IMR-90 (cell line): ENCODE results near the gene HOXA5. TPM values are rescaled to one million over a fixed set of nuclear protein-coding genes. Genes with fewer than 3 reads are reported as not detected.

Experiments
- ATAC-seq: fragments of 200-7000 bp; cut with Tn5 transposase; 2 replicates; pipeline ENCODE4 v1.9.1; 2020; ENCODE audit warnings: low read depth, mild to moderate bottlenecking, moderate library complexity
- BruUV-seq: library from RNA; stranded (reverse); fragments of 400-500 nt; replicated peaks from 2 replicates; lab custom pipeline; 2021; lab: Mats Ljungman, UMichigan
- CTCF ChIA-PET: fragments of 300-600 bp; formaldehyde crosslinking; extraction: SDS; loops from one replicate; lab custom pipeline; 2021; ENCODE audit warnings: antibody characterized with exemption; lab: Yijun Ruan, JAX
- POLR2A ChIA-PET: fragments of 300-600 bp; sonication (Branson Sonifier 250); formaldehyde crosslinking; loops from one replicate; lab custom pipeline; 2022; ENCODE audit warnings: antibody characterized with exemption; ENCODE audit not compliant: unreplicated experiment; lab: Charles Lee
- DNase-seq: peaks from one replicate; pipeline ENCODE4 v3.0.0; 2013
- H2AFZ ChIP-seq: replicated peaks from 2 replicates; pipeline ENCODE3; 2013; ENCODE audit warnings: low read length, mild to moderate bottlenecking; ENCODE audit not compliant: poor library complexity
- H2AK5ac ChIP-seq: 2 replicates; pipeline ENCODE4 v1.6.1; 2013; ENCODE audit warnings: low read depth, low read length, inconsistent platforms
- H2AK9ac ChIP-seq: replicated peaks from 2 replicates; pipeline ENCODE3; 2013; ENCODE audit warnings: mild to moderate bottlenecking, low read depth, low read length, moderate library complexity; ENCODE audit not compliant: poor library complexity
- H2BK120ac ChIP-seq: 2 replicates; pipeline ENCODE4 v1.6.1; 2013; ENCODE audit warnings: low read depth, low read length, inconsistent platforms
- H2BK15ac ChIP-seq: 3 replicates; pipeline ENCODE4 v1.6.1; 2013; ENCODE audit warnings: low read depth, low read length, inconsistent platforms
- H2BK20ac ChIP-seq: 2 replicates; pipeline ENCODE4 v1.6.1; 2013; ENCODE audit warnings: low read depth, mild to moderate bottlenecking, inconsistent platforms, low read length, moderate library complexity
- H2BK5ac ChIP-seq: 2 replicates; pipeline ENCODE4 v1.6.1; 2013; ENCODE audit warnings: mild to moderate bottlenecking, low read depth, low read length, inconsistent platforms; ENCODE audit not compliant: poor library complexity, severe bottlenecking
- H3K14ac ChIP-seq: replicated peaks from 2 replicates; pipeline ENCODE4 v1.6.1; 2013; ENCODE audit warnings: low read depth, low read length, inconsistent platforms
- H3K18ac ChIP-seq: 2 replicates; pipeline ENCODE4 v1.6.1; 2013; ENCODE audit warnings: low read depth, low read length, control low read depth
- H3K23ac ChIP-seq: 2 replicates; pipeline ENCODE4 v1.6.1; 2013; ENCODE audit warnings: low read depth, low read length, inconsistent platforms
- H3K27ac ChIP-seq: 2 replicates; pipeline ENCODE4 v1.5.1; 2013; ENCODE audit warnings: mild to moderate bottlenecking, control low read depth, low read length; ENCODE audit not compliant: insufficient read depth
- H3K27me3 ChIP-seq: 2 replicates; pipeline ENCODE4 v1.6.1; 2013; ENCODE audit warnings: low read length; ENCODE audit not compliant: control insufficient read depth, insufficient read depth
- H3K36me3 ChIP-seq: 2 replicates; pipeline ENCODE4 v1.6.1; 2013; ENCODE audit warnings: low read length, mixed read lengths; ENCODE audit not compliant: control insufficient read depth, insufficient read depth
- H3K4ac ChIP-seq: 2 replicates; pipeline ENCODE4 v1.6.1; 2013; ENCODE audit warnings: low read depth, low read length, inconsistent platforms
- H3K4me1 ChIP-seq: 2 replicates; pipeline ENCODE4 v1.6.1; 2013; ENCODE audit warnings: low read length, mixed read lengths; ENCODE audit not compliant: control insufficient read depth, insufficient read depth
- H3K4me2 ChIP-seq: 2 replicates; pipeline ENCODE4 v1.6.1; 2013; ENCODE audit warnings: low read depth, mild to moderate bottlenecking, control low read depth, low read length, moderate library complexity
- H3K4me3 ChIP-seq: 2 replicates; pipeline ENCODE4 v1.5.1; 2013; ENCODE audit warnings: low read depth, mild to moderate bottlenecking, control low read depth, low read length, moderate library complexity; ENCODE audit not compliant: insufficient read depth
- H3K56ac ChIP-seq: 2 replicates; pipeline ENCODE4 v1.6.1; 2013; ENCODE audit warnings: low read length, inconsistent platforms; ENCODE audit not compliant: insufficient read depth; ENCODE audit errors: extremely low read depth
- H3K79me1 ChIP-seq, 2 experiments: 2 replicates each; pipeline ENCODE4 v1.6.1; 2013; ENCODE audit warnings: low read length in 2 of 2, inconsistent platforms in 1 of 2, low read depth in 1 of 2
- H3K9ac ChIP-seq: 2 replicates; pipeline ENCODE4 v1.6.1; 2013; ENCODE audit warnings: low read depth, low read length, control low read depth
- H3K9me1 ChIP-seq: 2 replicates; pipeline ENCODE4 v1.6.1; 2013; ENCODE audit warnings: low read length, inconsistent platforms; ENCODE audit not compliant: insufficient read depth
- H3K9me3 ChIP-seq: 2 replicates; pipeline ENCODE4 v1.6.1; 2013; ENCODE audit warnings: low read length; ENCODE audit not compliant: control insufficient read depth, insufficient read depth
- H4K20me1 ChIP-seq: 2 replicates; pipeline ENCODE4 v1.6.1; 2013; ENCODE audit warnings: low read length, inconsistent platforms; ENCODE audit not compliant: insufficient read depth
- H4K5ac ChIP-seq: 2 replicates; pipeline ENCODE4 v1.6.1; 2013; ENCODE audit warnings: mild to moderate bottlenecking, low read depth, low read length, control low read depth
- H4K8ac ChIP-seq, 2 experiments: 2 replicates each; pipeline ENCODE4 v1.6.1; 2013; ENCODE audit warnings: low read depth in 2 of 2, low read length in 2 of 2, control low read depth in 1 of 2, inconsistent platforms in 1 of 2
- H4K91ac ChIP-seq: 2 replicates; pipeline ENCODE4 v1.6.1; 2013; ENCODE audit warnings: low read depth, low read length, inconsistent platforms; ENCODE audit not compliant: insufficient read depth
- MXI1 ChIP-seq: IDR thresholded peaks from 2 replicates; pipeline ENCODE4 v1.6.1; 2012; ENCODE audit warnings: low read depth, mild to moderate bottlenecking, low read length, moderate library complexity, borderline replicate concordance
- RAD21 ChIP-seq: IDR thresholded peaks from 2 replicates; pipeline ENCODE4 v1.6.1; 2012; ENCODE audit warnings: low read length, improper control_type of control experiment
- WGBS, 2 experiments: methylation state at CpG; one replicate each; pipeline versions ENCODE4 v1.1.5 to v1.1.7; 2013; ENCODE audit warnings: missing lambda C conversion rate in 2 of 2; ENCODE audit not compliant: insufficient read length in 1 of 2; ENCODE audit errors: extremely low coverage in 2 of 2; 5-methylcytosine and 5-hydroxymethylcytosine counted together
- dilution Hi-C: fragments of 300-500 bp; cut with HindIII; formaldehyde crosslinking; loops from one replicate; pipeline ENCODE4 v1.14.3; 2018; ENCODE audit warnings: low sequenced_read_pairs; ENCODE audit not compliant: unreplicated experiment
- in situ Hi-C: fragments of 300-500 bp; cut with MboI; formaldehyde crosslinking; loops from 3 replicates; pipeline ENCODE4 v1.14.3; 2019; ENCODE audit warnings: low sequenced_read_pairs, inconsistent platforms, mixed read lengths
- intact Hi-C: fragments of 100-400 bp; cut with micrococcal nuclease; formaldehyde crosslinking; loops from 2 replicates; pipeline ENCODE4 v1.10.0; 2022
- polyA plus RNA-seq, 3 experiments: library from polyadenylated mRNA; depleted of rRNA; stranded (reverse); fragments of >200 nt; gene quantifications; 2 replicates each; pipeline ENCODE4 v1.2.3, GENCODE V29; 2012; ENCODE audit warnings: low replicate concordance in 1 of 3
- total RNA-seq: library from RNA; depleted of rRNA; stranded (reverse); fragments of >200 nt; gene quantifications from 2 replicates; pipeline ENCODE4 v1.2.3, GENCODE V29; 2012
- TF ChIP-seq, protein P1 (sequence below): fragments of 150-350 bp; IDR thresholded peaks from 2 replicates; pipeline ENCODE4 v1.6.1; 2016; ENCODE audit warnings: low read depth, mild to moderate bottlenecking, low read length, moderate library complexity, borderline replicate concordance

The HOXA5 gene
- total and polyA plus RNA-seq, 2 of the 4 experiments (the other 2 are of a cell fraction): 19.9 to 29.4 TPM

DNA sequence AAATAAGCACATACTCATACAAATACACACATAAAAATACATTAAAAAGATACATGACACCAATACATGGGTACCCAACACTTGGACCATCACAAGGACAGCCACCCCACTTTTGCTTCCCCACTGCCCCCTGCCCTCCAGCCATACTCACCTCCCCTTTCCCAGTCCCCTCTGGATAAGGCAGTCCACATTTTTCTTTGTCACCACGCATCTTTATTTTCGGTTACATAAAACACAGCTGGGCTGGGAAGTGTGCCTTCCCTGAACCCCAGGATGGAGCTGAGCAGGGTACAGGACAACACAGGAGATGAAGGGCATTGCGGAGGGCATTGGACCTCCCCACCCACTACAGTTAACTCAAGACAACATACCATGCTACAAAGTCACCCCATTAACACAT, 10.0 kb upstream of the HOXA5 start:
- no peak overlapping the region for H3K4ac ChIP-seq
- no peak overlapping the region for H3K4me3 ChIP-seq
- no peak overlapping the region for H3K14ac ChIP-seq
- 0 out of 4 replicates have a peak, but pooled peaks cover 0 to 13% of the 10 kb centered on the region in 2 experiments for H3K79me1 ChIP-seq
- ChIA-PET POLR2A (no interaction called here), CTCF (no interaction called here)
- no peak for DNase-seq
- H3K36me3 ChIP-seq: no peaks in the 10 kb centered on the region
- intact Hi-C loops (no loop called here), dilution Hi-C loops (no loop called here), in situ Hi-C loops (no loop called here)
- peak overlapping the region; percentile 18 for H2AK9ac ChIP-seq
- H3K18ac ChIP-seq: no peak overlapping the region
- no peaks in the 10 kb centered on the region for H4K20me1 ChIP-seq
- no peak overlapping the region for H2BK120ac ChIP-seq
- H3K27me3 ChIP-seq: no peaks in the 10 kb centered on the region; the same call in 1 of the 2 replicates
- no peak overlapping the region for H3K4me2 ChIP-seq
- no peak overlapping the region for H3K27ac ChIP-seq
- H2AK5ac ChIP-seq: no peak overlapping the region
- TF ChIP-seq, protein P1, sequence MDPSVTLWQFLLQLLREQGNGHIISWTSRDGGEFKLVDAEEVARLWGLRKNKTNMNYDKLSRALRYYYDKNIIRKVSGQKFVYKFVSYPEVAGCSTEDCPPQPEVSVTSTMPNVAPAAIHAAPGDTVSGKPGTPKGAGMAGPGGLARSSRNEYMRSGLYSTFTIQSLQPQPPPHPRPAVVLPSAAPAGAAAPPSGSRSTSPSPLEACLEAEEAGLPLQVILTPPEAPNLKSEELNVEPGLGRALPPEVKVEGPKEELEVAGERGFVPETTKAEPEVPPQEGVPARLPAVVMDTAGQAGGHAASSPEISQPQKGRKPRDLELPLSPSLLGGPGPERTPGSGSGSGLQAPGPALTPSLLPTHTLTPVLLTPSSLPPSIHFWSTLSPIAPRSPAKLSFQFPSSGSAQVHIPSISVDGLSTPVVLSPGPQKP: no peak
- no peak for TF ChIP-seq MXI1
- TF ChIP-seq RAD21: no peak
- H2BK15ac ChIP-seq: no peak overlapping the region
- H3K9ac ChIP-seq: no peak overlapping the region
- peaks cover 6% of the 10 kb centered on the region; the same call in 1 of the 2 replicates for H3K4me1 ChIP-seq
- no CpG with 5 or more reads among the region's 3 CpGs for WGBS, 2 experiments
- H3K9me3 ChIP-seq: no peaks in the 10 kb centered on the region
- no peak overlapping the region for H2BK20ac ChIP-seq
- no peak overlapping the region for H2AFZ ChIP-seq
- H4K91ac ChIP-seq: no peak overlapping the region
- H4K8ac ChIP-seq: no peak overlapping the region; a peak in 1 of 4 replicates
- no peak overlapping the region for H4K5ac ChIP-seq
- no peak overlapping the region for H3K56ac ChIP-seq
- no peak for ATAC-seq
- H3K9me1 ChIP-seq: peaks cover 3% of the 10 kb centered on the region; the same call in 1 of the 2 replicates
- no peak overlapping the region for H3K23ac ChIP-seq
- no TSS peak for BruUV-seq
- H2BK5ac ChIP-seq: no peak overlapping the region
